RWPE2 (cell line): ENCODE data around the gene GALNT17.

Experiments used
- ATAC-seq: fragments of 200-7000 bp; cut with Tn5 transposase; 3 replicates; pipeline ENCODE4 v1.9.1; 2021; ENCODE audit warnings: low read depth
- DNase-seq: peaks from one replicate; pipeline ENCODE4 v3.0.0-alpha.2; 2020; ENCODE audit warnings: low spot score
- H3K27ac ChIP-seq: fragments of 450-650 bp; 2 replicates; pipeline ENCODE4 v1.5.1; 2017; ENCODE audit warnings: mild to moderate bottlenecking; ENCODE audit not compliant: poor library complexity, severe bottlenecking
- H3K27me3 ChIP-seq: fragments of 250-450 bp; sonication (Bioruptor Pico); 2 replicates; pipeline ENCODE4 v1.5.1; 2021; ENCODE audit warnings: mild to moderate bottlenecking, moderate library complexity; ENCODE audit not compliant: insufficient read depth, poor library complexity, severe bottlenecking
- H3K36me3 ChIP-seq: fragments of 250-450 bp; sonication (Bioruptor Pico); 2 replicates; pipeline ENCODE4 v1.5.1; 2020; ENCODE audit warnings: low read depth, mild to moderate bottlenecking, moderate library complexity
- H3K4me1 ChIP-seq: fragments of 250-450 bp; sonication (Bioruptor Pico); 2 replicates; pipeline ENCODE4 v1.5.1; 2021; ENCODE audit warnings: mild to moderate bottlenecking, moderate library complexity; ENCODE audit not compliant: insufficient read depth, poor library complexity, severe bottlenecking
- H3K4me3 ChIP-seq: fragments of 250-450 bp; sonication (Bioruptor Pico); 2 replicates; pipeline ENCODE4 v1.5.1; 2021; ENCODE audit warnings: mild to moderate bottlenecking, moderate library complexity; ENCODE audit not compliant: severe bottlenecking
- H3K9me3 ChIP-seq: fragments of 250-450 bp; sonication (Bioruptor Pico); 2 replicates; pipeline ENCODE4 v1.5.1; 2021; ENCODE audit warnings: mild to moderate bottlenecking, moderate library complexity; ENCODE audit not compliant: severe bottlenecking
- TF ChIP-seq, protein P1 (sequence below): fragments of 450-650 bp; IDR thresholded peaks from one replicate; pipeline ENCODE4 v1.5.1; 2017; ENCODE audit warnings: mild to moderate bottlenecking, moderate library complexity; ENCODE audit not compliant: poor library complexity, severe bottlenecking

The GALNT17 gene

DNA sequence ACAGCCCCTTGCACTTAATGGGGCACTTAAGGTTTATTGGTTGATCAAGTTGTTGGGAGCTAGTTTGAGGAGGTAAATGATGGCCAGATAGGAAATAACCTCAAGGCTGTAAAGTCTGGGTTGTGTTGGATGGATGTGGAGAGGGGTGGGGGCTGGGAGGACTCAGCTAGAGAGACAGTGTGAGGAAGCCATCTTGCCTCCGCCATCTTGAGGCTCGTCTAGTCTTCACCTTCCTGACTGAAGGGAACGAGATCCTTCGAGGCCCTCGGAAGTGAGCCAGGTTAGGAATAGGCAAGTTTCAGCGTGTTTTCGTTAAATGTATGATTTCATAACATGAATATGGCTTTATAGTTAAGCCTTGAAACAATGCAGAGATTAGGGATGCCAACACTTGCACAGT is 5.5 kb downstream of the GALNT17 start:
- TF ChIP-seq, protein P1, sequence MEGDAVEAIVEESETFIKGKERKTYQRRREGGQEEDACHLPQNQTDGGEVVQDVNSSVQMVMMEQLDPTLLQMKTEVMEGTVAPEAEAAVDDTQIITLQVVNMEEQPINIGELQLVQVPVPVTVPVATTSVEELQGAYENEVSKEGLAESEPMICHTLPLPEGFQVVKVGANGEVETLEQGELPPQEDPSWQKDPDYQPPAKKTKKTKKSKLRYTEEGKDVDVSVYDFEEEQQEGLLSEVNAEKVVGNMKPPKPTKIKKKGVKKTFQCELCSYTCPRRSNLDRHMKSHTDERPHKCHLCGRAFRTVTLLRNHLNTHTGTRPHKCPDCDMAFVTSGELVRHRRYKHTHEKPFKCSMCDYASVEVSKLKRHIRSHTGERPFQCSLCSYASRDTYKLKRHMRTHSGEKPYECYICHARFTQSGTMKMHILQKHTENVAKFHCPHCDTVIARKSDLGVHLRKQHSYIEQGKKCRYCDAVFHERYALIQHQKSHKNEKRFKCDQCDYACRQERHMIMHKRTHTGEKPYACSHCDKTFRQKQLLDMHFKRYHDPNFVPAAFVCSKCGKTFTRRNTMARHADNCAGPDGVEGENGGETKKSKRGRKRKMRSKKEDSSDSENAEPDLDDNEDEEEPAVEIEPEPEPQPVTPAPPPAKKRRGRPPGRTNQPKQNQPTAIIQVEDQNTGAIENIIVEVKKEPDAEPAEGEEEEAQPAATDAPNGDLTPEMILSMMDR: no peak
- Histone ChIP-seq H3K36me3 (no peaks in the 10 kb centered on the region), H3K27ac (no peak overlapping the region), H3K9me3 (no peaks in the 10 kb centered on the region), H3K27me3 (no peaks in the 10 kb centered on the region), H3K4me1 (no peaks in the 10 kb centered on the region), H3K4me3 (no peak overlapping the region)
- DNase-seq (no peak), ATAC-seq (no peak)

DNA sequence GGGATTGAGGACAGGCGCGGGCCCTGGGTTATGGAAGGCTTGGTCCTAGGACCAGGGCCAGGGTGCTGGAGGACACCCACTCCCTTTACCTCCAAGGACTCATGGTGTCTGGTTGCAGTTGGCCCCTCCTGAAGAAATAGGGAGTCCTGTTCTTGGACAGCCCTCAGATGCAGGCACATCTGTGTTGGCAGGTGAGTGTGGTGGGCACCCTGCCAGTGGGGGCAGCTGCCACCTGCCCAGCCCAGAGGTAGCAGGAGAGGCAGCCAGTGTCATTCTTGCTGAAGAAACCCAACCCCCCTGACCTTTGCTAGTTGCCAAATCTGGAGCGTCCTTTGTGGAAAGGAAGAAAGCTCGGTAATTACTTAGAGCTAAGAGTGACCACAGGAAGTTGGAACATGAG is 8.3 kb downstream of the GALNT17 start:
- H3K36me3 ChIP-seq: no peaks in the 10 kb centered on the region
- ATAC-seq (no peak), DNase-seq (no peak)
- no peaks in the 10 kb centered on the region for H3K4me1 ChIP-seq
- no peak overlapping the region for H3K4me3 ChIP-seq
- H3K27me3 ChIP-seq: no peaks in the 10 kb centered on the region
- TF ChIP-seq, protein P1: no peak
- no peak overlapping the region for H3K27ac ChIP-seq
- no peaks in the 10 kb centered on the region for H3K9me3 ChIP-seq

DNA sequence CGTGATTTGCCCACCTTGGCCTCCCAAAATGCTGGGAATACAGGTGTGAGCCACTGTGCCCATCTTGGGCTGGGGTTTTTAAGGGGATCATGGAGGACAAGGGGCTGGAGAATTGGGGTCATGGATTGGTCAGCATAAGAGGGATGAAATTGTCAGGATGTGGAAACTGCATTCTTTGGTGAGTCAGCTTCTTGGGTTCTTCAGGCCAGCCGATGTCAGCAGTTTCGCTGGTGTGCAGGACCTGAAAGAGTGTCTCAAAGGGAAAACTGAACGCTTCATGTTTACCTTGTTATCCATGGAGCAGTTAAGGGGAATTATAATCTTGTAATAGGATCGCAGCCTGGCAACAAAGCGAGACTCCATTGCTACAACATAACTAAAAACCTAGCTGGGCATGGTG is 13.0 kb downstream of the GALNT17 start:
- no peak for ATAC-seq
- no peaks in the 10 kb centered on the region for H3K9me3 ChIP-seq

DNA sequence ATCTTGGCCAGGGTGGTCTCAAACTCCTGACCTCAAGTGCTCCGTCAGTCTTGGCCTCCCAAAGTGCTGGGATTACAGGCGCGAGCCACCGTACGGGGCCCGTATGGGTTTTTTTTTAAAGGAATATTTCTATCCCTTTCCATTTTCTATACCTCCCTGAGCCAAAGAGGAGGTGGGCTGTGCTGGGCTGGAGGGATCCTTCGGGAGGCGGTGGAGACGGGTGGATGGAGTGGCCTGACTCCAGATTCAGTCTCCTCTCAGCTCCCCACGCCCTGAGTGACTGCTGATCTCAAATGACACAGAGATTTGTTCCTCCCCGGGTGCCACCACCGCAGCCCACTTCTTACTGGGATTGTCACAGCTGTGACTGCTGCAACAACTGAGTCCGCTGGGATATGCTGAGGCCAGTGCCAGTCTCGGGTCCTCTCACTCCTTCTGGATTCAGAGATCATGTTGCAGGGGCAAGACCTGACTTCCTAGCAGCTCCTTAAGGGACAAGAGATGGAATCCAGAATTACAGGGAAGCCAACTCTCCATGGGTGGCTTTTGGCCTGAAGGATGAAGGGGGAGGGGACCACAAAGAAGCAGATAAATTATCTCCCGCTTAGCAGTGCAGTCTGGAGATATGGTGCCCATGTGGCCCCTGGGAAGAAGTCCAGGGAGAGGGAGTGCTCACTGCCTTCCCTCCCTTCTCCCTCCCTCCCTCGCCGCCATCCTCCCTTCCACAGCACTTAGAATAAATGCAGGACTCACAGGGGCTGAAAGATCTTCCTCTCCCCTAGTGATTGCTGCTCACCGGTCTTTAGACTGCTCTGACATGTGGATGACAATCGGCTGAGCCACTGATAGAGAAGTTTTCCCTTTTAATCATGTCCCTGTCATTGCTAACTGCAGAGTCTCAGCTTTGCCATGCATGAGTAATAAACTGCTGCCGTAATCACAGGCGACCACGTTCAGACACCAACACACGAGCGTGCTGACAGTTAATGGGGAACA is 14.3 kb downstream of the GALNT17 start:
- DNase-seq (no peak), ATAC-seq (no peak)
- no peak overlapping the region for H3K27ac ChIP-seq
- H3K36me3 ChIP-seq: no peaks in the 10 kb centered on the region
- H3K27me3 ChIP-seq: no peaks in the 10 kb centered on the region
- H3K4me3 ChIP-seq: no peak overlapping the region
- TF ChIP-seq, protein P1: no peak
- no peaks in the 10 kb centered on the region for H3K9me3 ChIP-seq
- no peaks in the 10 kb centered on the region for H3K4me1 ChIP-seq

More for the DNA sequence above, 13.0 kb downstream of the GALNT17 start:
- Histone ChIP-seq H3K36me3 (no peaks in the 10 kb centered on the region), H3K27me3 (no peaks in the 10 kb centered on the region), H3K27ac (no peak overlapping the region), H3K4me3 (no peak overlapping the region), H3K4me1 (no peaks in the 10 kb centered on the region)
- TF ChIP-seq, protein P1: no peak
- no peak for DNase-seq

DNA sequence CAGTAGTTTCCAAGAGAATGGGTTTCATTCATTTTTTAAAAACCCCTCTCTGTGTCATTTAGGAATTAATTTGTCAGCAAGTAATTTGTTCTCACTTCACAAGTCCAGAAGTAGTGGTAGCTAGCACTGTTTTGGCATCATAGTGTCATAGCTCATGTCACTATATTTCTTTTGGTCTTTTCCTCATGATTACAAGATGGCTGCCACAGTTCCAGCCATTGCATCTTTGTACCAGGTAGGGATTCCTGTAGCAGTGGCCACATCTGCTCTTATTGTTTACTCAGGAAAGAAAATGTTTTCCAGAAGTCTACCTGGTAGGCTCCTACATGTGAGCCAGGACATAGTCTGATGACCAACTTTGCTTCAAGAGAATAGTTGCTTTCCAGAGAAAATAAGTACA is 16.2 kb downstream of the GALNT17 start:
- no peaks in the 10 kb centered on the region for H3K4me1 ChIP-seq
- no peaks in the 10 kb centered on the region for H3K36me3 ChIP-seq
- no peaks in the 10 kb centered on the region for H3K9me3 ChIP-seq
- TF ChIP-seq, protein P1: no peak
- no peaks in the 10 kb centered on the region for H3K27me3 ChIP-seq
- no peak for ATAC-seq
- DNase-seq: no peak
- H3K27ac ChIP-seq: no peak overlapping the region
- H3K4me3 ChIP-seq: no peak overlapping the region
